Measurements from ENCODE around the gene ZMIZ1.

Gene ZMIZ1

DNA sequence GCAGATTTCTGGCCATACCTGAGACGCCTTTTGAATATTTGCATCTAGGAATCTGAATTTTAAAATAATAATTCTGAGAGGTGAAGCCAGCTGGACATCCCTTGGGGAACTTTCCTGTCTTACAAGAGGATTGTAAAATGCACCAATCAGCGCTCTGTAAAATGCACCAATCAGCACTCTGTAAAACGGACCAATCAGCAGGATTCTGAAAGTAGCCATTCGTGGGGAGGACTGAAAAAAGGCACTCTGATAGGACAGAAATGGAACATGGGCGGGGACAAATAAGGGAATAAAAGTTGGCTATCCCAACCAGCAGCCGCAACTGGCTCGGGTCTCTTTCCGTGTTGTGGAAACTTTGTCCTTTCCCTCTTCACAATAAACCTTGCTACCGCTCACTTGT, 288.4 kb downstream of the ZMIZ1 start:
- in situ Hi-C loops (cut with MboI; ENCODE audit: low sequenced_read_pairs) = no loop called here

DNA sequence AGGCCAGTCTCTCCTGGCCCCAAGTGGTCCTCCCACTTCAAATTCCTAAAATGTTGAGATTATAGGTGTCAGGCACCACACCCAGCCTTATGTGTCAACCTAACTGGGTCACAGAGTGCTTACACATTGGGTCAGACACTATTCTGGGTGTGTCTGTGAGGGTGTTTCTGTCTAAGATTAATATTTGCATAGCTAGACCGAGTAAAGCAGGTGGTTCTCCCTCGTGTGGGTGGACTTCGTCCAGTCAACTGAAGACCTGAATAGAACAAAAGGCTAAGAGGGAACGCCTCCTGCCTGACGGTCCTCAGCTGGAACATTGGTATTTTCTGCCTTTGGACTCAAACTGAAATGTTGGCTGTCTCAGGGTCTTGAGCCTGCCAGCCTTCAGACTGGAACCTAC, 290.0 kb downstream of the ZMIZ1 start:
- in situ Hi-C loops (cut with MboI; ENCODE audit: low sequenced_read_pairs) = no loop called here

DNA sequence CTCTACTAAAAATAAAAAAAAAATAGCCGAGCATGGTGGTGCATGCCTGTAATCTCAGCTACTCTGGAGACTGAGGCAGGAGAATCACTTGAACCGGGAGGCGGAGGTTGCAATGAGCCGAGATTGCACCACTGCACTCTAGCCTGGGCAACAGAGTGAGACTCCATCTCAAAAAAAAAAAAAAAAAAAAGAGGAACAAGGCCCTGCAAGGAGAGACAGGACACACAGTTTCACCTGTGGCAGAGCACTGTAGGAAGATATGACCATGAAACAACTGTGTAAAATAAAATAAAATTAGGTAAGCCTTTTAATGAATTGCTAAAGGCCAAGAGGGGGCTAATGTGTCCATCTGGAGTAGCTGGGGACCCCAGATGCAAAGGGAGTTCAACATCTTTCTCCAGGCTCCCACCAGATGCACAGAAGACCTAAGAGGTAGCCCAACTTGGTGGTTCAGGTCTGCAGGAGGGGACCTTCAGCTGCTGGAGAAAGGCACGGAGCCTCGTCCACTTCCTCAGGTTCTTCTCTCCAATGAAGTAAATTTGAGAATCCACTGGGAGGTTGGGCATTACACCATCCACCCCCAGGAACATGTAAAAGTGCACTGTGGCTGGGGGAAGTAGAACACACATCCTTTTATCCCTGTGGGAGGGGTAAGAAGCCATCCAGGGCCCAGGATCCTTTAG, 291.2 kb downstream of the ZMIZ1 start:
- in situ Hi-C loops (cut with MboI; ENCODE audit: low sequenced_read_pairs) = no loop called here

DNA sequence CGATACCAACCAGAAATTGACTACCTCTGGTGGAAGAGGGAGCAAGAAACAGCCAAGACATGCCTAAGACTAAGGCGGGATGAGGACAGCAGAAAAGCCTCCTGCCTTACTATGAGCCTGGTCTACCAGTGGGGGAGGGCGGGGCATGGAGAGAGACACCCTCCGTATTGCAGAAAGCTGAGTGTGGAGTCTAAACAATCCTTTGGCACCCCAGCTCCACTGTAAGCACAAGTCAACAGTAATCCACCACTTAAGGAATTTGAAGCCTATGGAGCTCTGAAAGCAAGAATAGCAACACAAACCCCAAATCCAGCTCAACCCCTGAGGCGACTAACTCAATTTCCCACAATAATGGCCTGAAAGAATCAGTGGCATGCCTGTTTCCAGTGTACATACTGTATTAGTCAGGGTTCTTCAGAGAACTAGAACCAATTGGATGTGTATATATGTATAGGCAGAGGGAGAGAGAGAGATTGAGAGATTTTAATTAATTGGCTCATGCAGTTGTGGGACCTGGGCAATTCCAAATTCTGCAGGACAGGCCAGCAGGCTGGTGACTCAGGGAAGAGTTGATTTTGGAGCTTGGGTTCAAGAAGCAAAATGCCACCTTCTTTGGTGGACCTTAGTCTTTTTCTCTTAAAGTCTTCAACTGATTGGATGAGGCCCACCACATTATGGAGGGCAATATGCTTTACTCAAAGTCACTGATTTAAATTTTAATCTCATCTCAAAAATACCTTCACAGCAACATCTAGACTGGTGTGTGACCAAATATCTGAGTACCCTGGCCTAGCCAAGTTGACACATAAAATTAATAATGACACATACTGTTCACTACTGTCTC, 292.0 kb downstream of the ZMIZ1 start:
- in situ Hi-C loops (cut with MboI; ENCODE audit: low sequenced_read_pairs) = no loop called here

DNA sequence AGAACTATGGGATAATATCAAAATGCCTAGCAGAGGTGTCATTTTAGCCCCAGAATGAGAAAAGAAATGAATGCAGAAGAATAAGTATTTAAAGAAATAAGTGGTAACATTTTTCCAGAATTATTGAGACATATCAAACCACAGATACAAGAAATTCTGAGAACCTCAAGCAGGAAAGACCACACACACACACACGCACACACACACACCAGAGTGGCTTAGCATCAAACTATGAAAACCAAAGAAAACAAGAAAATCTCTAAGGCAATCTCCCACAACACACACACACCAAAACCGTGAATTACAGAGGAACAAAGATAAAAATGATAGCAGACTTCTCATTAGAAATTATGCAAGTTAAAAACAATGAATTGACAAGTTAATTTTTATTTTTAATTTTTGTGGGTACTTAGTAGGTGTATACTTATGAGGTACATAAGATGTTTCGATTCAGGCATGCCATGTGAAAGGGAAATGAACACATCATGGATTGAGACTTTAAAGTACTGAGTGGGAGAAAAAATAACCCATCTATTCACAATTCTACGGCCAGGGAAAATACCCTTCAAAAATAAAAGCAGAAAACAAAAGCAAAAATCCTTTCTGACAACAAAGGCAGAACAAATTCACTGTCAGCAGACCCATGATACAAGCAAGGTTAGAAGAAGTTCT, 293.1 kb downstream of the ZMIZ1 start:
- in situ Hi-C loops (cut with MboI; ENCODE audit: low sequenced_read_pairs) = no loop called here
